Keratinocyte (primary cell): ENCODE results near the gene RETREG1. TPM values are rescaled to one million over a fixed set of nuclear protein-coding genes. Genes with fewer than 3 reads are reported as not detected.
A peak's percentile ranks its signal among the peaks of the same experiment; 100 is the strongest.

Experiments
- DNase-seq: peaks from one replicate; pipeline ENCODE4 v3.0.0-alpha.2; 2011; ENCODE audit warnings: low read depth, missing footprints, low spot score
- FAIRE-seq: peaks from 2 replicates; lab custom pipeline; 2011; peaks lifted over from hg19 to GRCh38; lab: Jason Lieb, UNC
- H2AFZ ChIP-seq: 2 replicates; pipeline ENCODE4 v1.6.0; 2012; ENCODE audit warnings: low read length, control low read depth, inconsistent platforms; ENCODE audit not compliant: control insufficient read depth
- H3K27ac ChIP-seq: 2 replicates; pipeline ENCODE4 v1.5.1; 2011; ENCODE audit warnings: low read length; ENCODE audit not compliant: control insufficient read depth, insufficient read depth
- H3K27me3 ChIP-seq: 3 replicates; pipeline ENCODE4 v1.6.0; 2011; ENCODE audit warnings: low read length; ENCODE audit not compliant: control insufficient read depth, insufficient read depth; ENCODE audit errors: extremely low read depth
- H3K36me3 ChIP-seq, 2 experiments: 2 replicates in 1 of 2; 3 replicates in 1 of 2; pipeline ENCODE4 v1.5.1; 2011; ENCODE audit warnings: low read length in 2 of 2, mild to moderate bottlenecking in 1 of 2; ENCODE audit not compliant: control insufficient read depth in 2 of 2, insufficient read depth in 2 of 2; ENCODE audit errors: extremely low read depth in 1 of 2
- H3K4me1 ChIP-seq: 3 replicates; pipeline ENCODE4 v1.5.1; 2011; ENCODE audit warnings: low read length; ENCODE audit not compliant: control insufficient read depth, insufficient read depth; ENCODE audit errors: extremely low read depth
- H3K4me2 ChIP-seq: 3 replicates; pipeline ENCODE4 v1.6.0; 2011; ENCODE audit warnings: low read depth, low read length; ENCODE audit not compliant: control insufficient read depth, insufficient read depth; ENCODE audit errors: extremely low read depth
- H3K4me3 ChIP-seq, 3 experiments: fragments of 200-600 bp in 1 of 3; sonication (generic) in 1 of 3; 2 replicates in 2 of 3; 3 replicates in 1 of 3; pipeline ENCODE4 v1.5.1; 2011 to 2016; ENCODE audit warnings: low read length in 3 of 3, mild to moderate bottlenecking in 3 of 3, control low read depth in 2 of 3, inconsistent platforms in 1 of 3, low read depth in 1 of 3, mixed read lengths in 1 of 3, mixed run types in 1 of 3, moderate library complexity in 1 of 3; ENCODE audit not compliant: control insufficient read depth in 2 of 3, insufficient read depth in 2 of 3; ENCODE audit errors: extremely low read depth in 1 of 3
- H3K79me2 ChIP-seq: 2 replicates; pipeline ENCODE4 v1.6.0; 2012; ENCODE audit warnings: low read length; ENCODE audit not compliant: control insufficient read depth, insufficient read depth
- H3K9ac ChIP-seq: 3 replicates; pipeline ENCODE4 v1.6.0; 2011; ENCODE audit warnings: low read length; ENCODE audit not compliant: control insufficient read depth, insufficient read depth; ENCODE audit errors: extremely low read depth
- H3K9me1 ChIP-seq: 3 replicates; pipeline ENCODE4 v1.6.0; 2011; ENCODE audit warnings: low read length; ENCODE audit not compliant: control insufficient read depth, insufficient read depth; ENCODE audit errors: extremely low read depth
- H3K9me3 ChIP-seq: 2 replicates; pipeline ENCODE4 v1.5.1; 2012; ENCODE audit warnings: low read depth, low read length; ENCODE audit not compliant: control insufficient read depth
- H4K20me1 ChIP-seq: 3 replicates; pipeline ENCODE4 v1.6.0; 2011; ENCODE audit warnings: low read length; ENCODE audit not compliant: control insufficient read depth, insufficient read depth; ENCODE audit errors: extremely low read depth
- EZH2 ChIP-seq: IDR thresholded peaks from one replicate; pipeline ENCODE4 v1.6.1; 2012; ENCODE audit warnings: inconsistent platforms, mild to moderate bottlenecking, low read length, moderate library complexity
- dilution Hi-C: fragments of 300-500 bp; cut with MboI; formaldehyde crosslinking; loops from one replicate; pipeline ENCODE4 v1.7.0; 2020; ENCODE audit warnings: low sequenced_read_pairs; ENCODE audit not compliant: extremely low pct_ligation_motif_present
- polyA plus RNA-seq, 5 experiments: library from polyadenylated mRNA; depleted of rRNA in 3 of 5; stranded (reverse) in 3 of 5; stranded (forward) in 1 of 5; unstranded in 1 of 5; fragments of >200 nt; gene quantifications; 1 replicate in 1 of 5; 2 replicates in 3 of 5; 3 replicates in 1 of 5; pipeline versions ENCODE4 v1.2.1 to v1.2.3, GENCODE V29; 2011 to 2012; ENCODE audit warnings: missing spikeins in 2 of 5, low read depth in 1 of 5, low replicate concordance in 1 of 5
- TF ChIP-seq, protein P1 (sequence below), 3 experiments: IDR thresholded peaks in 1 of 3; conservative IDR thresholded peaks in 1 of 3; optimal IDR thresholded peaks in 1 of 3; 2 replicates in 2 of 3; 3 replicates in 1 of 3; pipeline versions ENCODE3 to v1.5.1; 2011; ENCODE audit warnings: low read length in 3 of 3, mild to moderate bottlenecking in 3 of 3, moderate library complexity in 2 of 3, control low read depth in 1 of 3, inconsistent platforms in 1 of 3; ENCODE audit not compliant: insufficient read depth in 2 of 3; ENCODE audit errors: extremely low read depth in 1 of 3

The RETREG1 gene
- polyA plus RNA-seq, 1 donor (not counting 4 experiments of a cell fraction or from before 2014, with no cell fraction given): 7.4 TPM

- dilution Hi-C loops: no loop called here
- H3K27ac ChIP-seq: peak overlapping the region; percentile 71
- DNase-seq: no peak
Observed at GRCh38 chr5:16549491-16550206, 67.1 kb downstream of the RETREG1 start.

GRCh38 chr5:16548812-16549211 is 68.0 kb downstream of the RETREG1 start:
- Histone ChIP-seq H4K20me1 (no peaks in the 10 kb centered on the region), H3K27me3 (no peaks in the 10 kb centered on the region), H2AFZ (peak overlapping the region; percentile 28), H3K36me3 (no peaks in the 10 kb centered on the region), H3K4me3 (no peak overlapping the region), H3K9me1 (no peaks in the 10 kb centered on the region), H3K79me2 (no peaks in the 10 kb centered on the region), H3K4me2 (no peak overlapping the region), H3K9ac (no peak overlapping the region), H3K27ac (peak overlapping the region; percentile 71), H3K9me3 (no peaks in the 10 kb centered on the region), H3K4me1 (peaks cover 24% of the 10 kb centered on the region)
- DNase-seq (no peak), FAIRE-seq (no peak)
- dilution Hi-C loops: no loop called here
- TF ChIP-seq EZH2: no peak
- TF ChIP-seq, protein P1, sequence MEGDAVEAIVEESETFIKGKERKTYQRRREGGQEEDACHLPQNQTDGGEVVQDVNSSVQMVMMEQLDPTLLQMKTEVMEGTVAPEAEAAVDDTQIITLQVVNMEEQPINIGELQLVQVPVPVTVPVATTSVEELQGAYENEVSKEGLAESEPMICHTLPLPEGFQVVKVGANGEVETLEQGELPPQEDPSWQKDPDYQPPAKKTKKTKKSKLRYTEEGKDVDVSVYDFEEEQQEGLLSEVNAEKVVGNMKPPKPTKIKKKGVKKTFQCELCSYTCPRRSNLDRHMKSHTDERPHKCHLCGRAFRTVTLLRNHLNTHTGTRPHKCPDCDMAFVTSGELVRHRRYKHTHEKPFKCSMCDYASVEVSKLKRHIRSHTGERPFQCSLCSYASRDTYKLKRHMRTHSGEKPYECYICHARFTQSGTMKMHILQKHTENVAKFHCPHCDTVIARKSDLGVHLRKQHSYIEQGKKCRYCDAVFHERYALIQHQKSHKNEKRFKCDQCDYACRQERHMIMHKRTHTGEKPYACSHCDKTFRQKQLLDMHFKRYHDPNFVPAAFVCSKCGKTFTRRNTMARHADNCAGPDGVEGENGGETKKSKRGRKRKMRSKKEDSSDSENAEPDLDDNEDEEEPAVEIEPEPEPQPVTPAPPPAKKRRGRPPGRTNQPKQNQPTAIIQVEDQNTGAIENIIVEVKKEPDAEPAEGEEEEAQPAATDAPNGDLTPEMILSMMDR (optimal IDR thresholded peaks at IDR 0.05 in 1 of 3, IDR thresholded peaks at IDR 0.05 in 1 of 3, conservative IDR thresholded peaks at IDR 0.05 in 1 of 3; ENCODE audit: extremely low read depth in 1 of 3, insufficient read depth in 2 of 3, low read length in 3 of 3): no peak

More at GRCh38 chr5:16549491-16550206, 67.1 kb downstream of the RETREG1 start:
- Histone ChIP-seq H3K9me3 (no peaks in the 10 kb centered on the region), H3K79me2 (no peaks in the 10 kb centered on the region), H3K9ac (peak overlapping the region; percentile 54), H3K4me2 (peak overlapping the region; percentile 89), H4K20me1 (no peaks in the 10 kb centered on the region), H2AFZ (peak overlapping the region; percentile 81), H3K9me1 (no peaks in the 10 kb centered on the region), H3K4me1 (peaks cover 24% of the 10 kb centered on the region), H3K36me3 (no peaks in the 10 kb centered on the region), H3K27me3 (no peaks in the 10 kb centered on the region), H3K4me3 (peak overlapping the region in 2 of 3 experiments; percentile 66 to 71)
- no peak for FAIRE-seq
- TF ChIP-seq EZH2: no peak
- TF ChIP-seq, protein P1 (optimal IDR thresholded peaks at IDR 0.05 in 1 of 3, IDR thresholded peaks at IDR 0.05 in 1 of 3, conservative IDR thresholded peaks at IDR 0.05 in 1 of 3; ENCODE audit: extremely low read depth in 1 of 3, insufficient read depth in 2 of 3, low read length in 3 of 3): no peak
